Measurements from ENCODE around the gene RUNX3.
A peak's percentile ranks its signal among the peaks of the same experiment; 100 is the strongest.

The RUNX3 gene

DNA sequence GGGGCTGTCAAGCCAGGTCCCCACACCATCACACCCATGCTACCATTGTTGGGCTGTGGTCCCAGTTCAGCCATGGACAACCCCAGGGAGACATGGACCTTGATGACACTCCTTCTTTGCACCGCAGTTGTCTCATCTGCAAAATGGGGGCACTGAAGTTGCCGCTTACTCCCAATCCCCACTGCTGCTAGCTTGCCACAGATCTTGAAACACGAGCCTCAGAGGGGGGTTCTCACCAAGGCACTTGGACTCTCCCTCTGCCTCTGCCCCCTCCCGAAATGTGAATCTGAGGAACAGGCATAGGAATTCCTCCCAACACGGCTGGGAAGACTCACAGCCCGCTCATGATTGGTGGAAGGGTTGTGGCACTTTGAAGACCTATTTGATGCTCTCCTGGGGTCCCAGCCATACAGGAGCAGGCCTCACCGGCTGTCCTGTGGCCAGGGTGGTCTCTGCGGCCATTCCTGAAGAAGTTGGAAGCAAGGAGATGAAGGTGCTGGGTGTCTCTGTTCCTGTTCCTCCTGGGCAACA, 31.1 kb downstream of the RUNX3 start:
- TF ChIP-seq, protein P1, sequence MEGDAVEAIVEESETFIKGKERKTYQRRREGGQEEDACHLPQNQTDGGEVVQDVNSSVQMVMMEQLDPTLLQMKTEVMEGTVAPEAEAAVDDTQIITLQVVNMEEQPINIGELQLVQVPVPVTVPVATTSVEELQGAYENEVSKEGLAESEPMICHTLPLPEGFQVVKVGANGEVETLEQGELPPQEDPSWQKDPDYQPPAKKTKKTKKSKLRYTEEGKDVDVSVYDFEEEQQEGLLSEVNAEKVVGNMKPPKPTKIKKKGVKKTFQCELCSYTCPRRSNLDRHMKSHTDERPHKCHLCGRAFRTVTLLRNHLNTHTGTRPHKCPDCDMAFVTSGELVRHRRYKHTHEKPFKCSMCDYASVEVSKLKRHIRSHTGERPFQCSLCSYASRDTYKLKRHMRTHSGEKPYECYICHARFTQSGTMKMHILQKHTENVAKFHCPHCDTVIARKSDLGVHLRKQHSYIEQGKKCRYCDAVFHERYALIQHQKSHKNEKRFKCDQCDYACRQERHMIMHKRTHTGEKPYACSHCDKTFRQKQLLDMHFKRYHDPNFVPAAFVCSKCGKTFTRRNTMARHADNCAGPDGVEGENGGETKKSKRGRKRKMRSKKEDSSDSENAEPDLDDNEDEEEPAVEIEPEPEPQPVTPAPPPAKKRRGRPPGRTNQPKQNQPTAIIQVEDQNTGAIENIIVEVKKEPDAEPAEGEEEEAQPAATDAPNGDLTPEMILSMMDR (IDR thresholded peaks at IDR 0.05; ENCODE audit: insufficient read depth, low read length, poor library complexity, severe bottlenecking), result no peak
- no peak for TF ChIP-seq EZH2phosphoT487 (conservative IDR thresholded peaks at IDR 0.05; ENCODE audit: low read length)
- H3K9ac ChIP-seq (ENCODE audit: low read length), result no peak overlapping the region

DNA sequence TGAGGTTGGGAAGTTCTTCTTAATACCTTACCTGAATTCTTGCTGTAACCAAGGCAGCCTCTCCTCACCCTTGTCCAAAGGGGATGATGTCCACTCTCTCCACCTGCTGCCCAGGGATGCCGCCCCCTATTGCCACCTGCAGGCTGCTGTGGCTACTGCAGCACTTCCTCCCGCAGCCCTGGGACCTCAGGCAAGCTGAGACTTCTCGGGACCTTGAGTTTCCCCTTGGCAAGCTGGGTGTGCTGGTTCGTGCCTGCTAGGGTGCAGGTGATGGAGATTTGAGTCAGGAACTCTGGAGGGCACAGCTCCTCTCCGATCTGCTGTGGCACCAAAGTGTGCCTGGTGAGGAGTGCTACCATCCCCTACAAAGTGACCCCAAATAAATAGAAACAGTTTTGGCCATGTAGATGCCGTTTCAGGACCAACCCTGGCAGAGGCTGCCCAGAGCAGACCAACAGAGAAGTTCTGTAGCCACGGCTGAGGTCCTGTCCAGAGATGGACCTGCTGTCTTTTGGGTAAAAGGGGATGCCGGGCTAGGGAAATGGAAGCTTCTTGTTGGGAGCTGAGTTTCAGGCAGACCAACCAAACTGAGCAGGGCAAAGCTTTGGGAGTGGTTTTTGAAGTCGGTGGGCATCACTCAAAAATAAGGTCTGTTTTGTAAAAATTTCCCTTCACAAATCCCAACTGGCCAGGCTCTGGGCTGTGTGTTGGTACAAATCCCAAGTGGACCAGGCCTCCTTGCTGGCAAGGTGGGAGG, 31.7 kb downstream of the RUNX3 start:
- no peaks in the 10 kb centered on the region for H3K9me2 ChIP-seq (replicated peaks; ENCODE audit: insufficient read depth, low read length)
- H3K9ac ChIP-seq (ENCODE audit: low read length), result no peak overlapping the region
- H3K79me2 ChIP-seq (ENCODE audit: insufficient read depth, low read length), result no peaks in the 10 kb centered on the region
- no peaks in the 10 kb centered on the region for H4K20me1 ChIP-seq (ENCODE audit: low read depth, low read length)
- no peaks in the 10 kb centered on the region; the same call in 1 of the 2 replicates for H3F3A ChIP-seq (ENCODE audit: insufficient read depth)
- H3K4me3 ChIP-seq (ENCODE audit: insufficient read depth, low read length, poor library complexity, severe bottlenecking), result no peak overlapping the region
- H3K27me3 ChIP-seq (ENCODE audit: low read length), result no peaks in the 10 kb centered on the region
- TF ChIP-seq, protein P1 (IDR thresholded peaks at IDR 0.05; ENCODE audit: insufficient read depth, low read length, poor library complexity, severe bottlenecking), result peak; percentile 83
- TF ChIP-seq EZH2phosphoT487 (conservative IDR thresholded peaks at IDR 0.05; ENCODE audit: low read length), result no peak
- H3K36me3 ChIP-seq (ENCODE audit: low read length), result no peaks in the 10 kb centered on the region
- H3K27ac ChIP-seq (ENCODE audit: low read depth, low read length), result no peak overlapping the region
- no peak overlapping the region for H3K4me2 ChIP-seq (ENCODE audit: low read depth, low read length, poor library complexity, severe bottlenecking)
- H2AFZ ChIP-seq (ENCODE audit: low read depth, low read length, severe bottlenecking), result no peak overlapping the region
- H3K9me3 ChIP-seq (ENCODE audit: insufficient read depth, low read length), result no peaks in the 10 kb centered on the region

More for the DNA sequence above, 31.1 kb downstream of the RUNX3 start:
- no peaks in the 10 kb centered on the region for H3K27me3 ChIP-seq (ENCODE audit: low read length)
- no peak overlapping the region for H3K4me3 ChIP-seq (ENCODE audit: insufficient read depth, low read length, poor library complexity, severe bottlenecking)
- H3F3A ChIP-seq (ENCODE audit: insufficient read depth), result no peaks in the 10 kb centered on the region; the same call in 1 of the 2 replicates
- H3K36me3 ChIP-seq (ENCODE audit: low read length), result no peaks in the 10 kb centered on the region
- H3K9me2 ChIP-seq (replicated peaks; ENCODE audit: insufficient read depth, low read length), result no peaks in the 10 kb centered on the region
- H3K27ac ChIP-seq (ENCODE audit: low read depth, low read length), result no peak overlapping the region
- no peaks in the 10 kb centered on the region for H3K79me2 ChIP-seq (ENCODE audit: insufficient read depth, low read length)
- no peak overlapping the region for H3K4me2 ChIP-seq (ENCODE audit: low read depth, low read length, poor library complexity, severe bottlenecking)
- no peaks in the 10 kb centered on the region for H3K9me3 ChIP-seq (ENCODE audit: insufficient read depth, low read length)
- H2AFZ ChIP-seq (ENCODE audit: low read depth, low read length, severe bottlenecking), result no peak overlapping the region
- no peaks in the 10 kb centered on the region for H4K20me1 ChIP-seq (ENCODE audit: low read depth, low read length)

DNA sequence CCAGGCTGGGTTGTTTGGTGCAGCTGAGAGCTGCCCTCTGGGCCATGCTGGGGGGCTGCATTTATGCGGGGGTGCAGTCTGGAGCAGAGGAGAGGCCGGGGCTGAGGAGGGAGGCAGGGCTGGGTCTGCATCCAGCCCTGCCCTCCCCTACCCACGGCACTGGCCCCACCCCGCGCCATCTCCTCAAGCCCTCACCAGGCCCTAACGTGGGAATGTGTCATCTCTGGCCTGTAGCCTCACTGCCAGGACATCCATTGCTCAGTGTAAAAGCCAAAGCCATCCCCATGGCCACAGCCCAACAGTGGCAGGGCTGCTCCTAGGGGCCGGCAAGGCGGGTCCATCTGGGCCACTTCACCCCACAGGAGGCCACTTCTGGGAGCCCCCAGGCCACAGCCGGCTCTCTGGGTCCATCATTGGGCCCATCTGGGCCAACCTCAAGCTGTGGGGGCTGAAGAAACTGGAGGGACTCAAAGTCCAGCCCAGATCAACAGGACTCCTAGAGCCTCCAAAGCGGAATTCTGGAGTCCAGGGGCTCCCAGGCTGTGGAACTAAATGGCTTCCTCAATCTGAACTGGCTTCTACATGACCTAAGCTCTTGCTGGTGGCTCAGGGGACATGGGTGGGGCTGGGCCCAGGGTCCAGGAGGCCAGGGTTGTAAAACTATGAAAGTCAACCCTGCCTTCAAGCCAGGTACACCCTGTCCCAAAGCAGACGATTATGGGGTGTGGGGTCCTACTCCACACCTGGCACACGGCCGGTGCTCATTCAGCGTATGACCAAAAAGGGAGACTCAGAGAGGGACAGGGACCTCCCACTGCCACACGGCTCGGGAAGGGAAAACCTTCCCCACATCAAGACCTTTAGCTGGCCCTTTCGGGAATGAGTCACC, 32.6 kb downstream of the RUNX3 start:
- Histone ChIP-seq H3K4me2 (ENCODE audit: low read depth, low read length, poor library complexity, severe bottlenecking) (no peak overlapping the region), H3K36me3 (ENCODE audit: low read length) (no peaks in the 10 kb centered on the region), H3K9me2 (replicated peaks; ENCODE audit: insufficient read depth, low read length) (no peaks in the 10 kb centered on the region), H4K20me1 (ENCODE audit: low read depth, low read length) (no peaks in the 10 kb centered on the region), H3K79me2 (ENCODE audit: insufficient read depth, low read length) (no peaks in the 10 kb centered on the region), H3K27me3 (ENCODE audit: low read length) (no peaks in the 10 kb centered on the region), H3F3A (ENCODE audit: insufficient read depth) (no peaks in the 10 kb centered on the region; the same call in 1 of the 2 replicates), H3K9ac (ENCODE audit: low read length) (no peak overlapping the region), H3K27ac (ENCODE audit: low read depth, low read length) (no peak overlapping the region), H3K9me3 (ENCODE audit: insufficient read depth, low read length) (no peaks in the 10 kb centered on the region), H3K4me3 (ENCODE audit: insufficient read depth, low read length, poor library complexity, severe bottlenecking) (no peak overlapping the region), H2AFZ (ENCODE audit: low read depth, low read length, severe bottlenecking) (no peak overlapping the region)
- no peak for TF ChIP-seq EZH2phosphoT487 (conservative IDR thresholded peaks at IDR 0.05; ENCODE audit: low read length)
- TF ChIP-seq, protein P1 (IDR thresholded peaks at IDR 0.05; ENCODE audit: insufficient read depth, low read length, poor library complexity, severe bottlenecking), result no peak
